ENCODE data around the gene FGD6.

Gene FGD6

GRCh38 chr12:95085612-95086011 lies 131.7 kb downstream of the FGD6 start:
- Histone ChIP-seq H3K4me2 (ENCODE audit: low read length) (no peak overlapping the region), H3K23ac (ENCODE audit: low read length) (no peak overlapping the region), H2BK5ac (ENCODE audit: low read length) (no peak overlapping the region), H4K8ac (ENCODE audit: low read depth, low read length) (no peak overlapping the region), H4K5ac (ENCODE audit: low read length) (no peak overlapping the region), H3K27ac (ENCODE audit: low read depth, low read length) (no peak overlapping the region), H2BK15ac (replicated peaks; ENCODE audit: low read depth) (no peak overlapping the region), H3K9ac (ENCODE audit: low read length) (no peak overlapping the region), H3K36me3 (ENCODE audit: control insufficient read depth, insufficient read depth, low read length) (peaks cover 2% of the 10 kb centered on the region), H3K4me3 (ENCODE audit: low read length) (no peak overlapping the region), H2BK120ac (ENCODE audit: low read depth, low read length) (no peak overlapping the region), H3K79me1 (ENCODE audit: low read length) (no peaks in the 10 kb centered on the region), H3K4me1 (ENCODE audit: control insufficient read depth, low read depth, low read length) (no peaks in the 10 kb centered on the region), H3K27me3 (ENCODE audit: insufficient read depth, low read length, poor library complexity) (no peaks in the 10 kb centered on the region), H3K56ac (ENCODE audit: low read length) (no peak overlapping the region), H3K4ac (ENCODE audit: low read depth, low read length) (no peak overlapping the region), H3K79me2 (ENCODE audit: control insufficient read depth, insufficient read depth, low read length) (no peaks in the 10 kb centered on the region), H2AK5ac (ENCODE audit: low read length) (no peak overlapping the region), H3K18ac (ENCODE audit: low read length) (no peak overlapping the region)
- no peak for DNase-seq

GRCh38 chr12:95083938-95084337 lies 133.3 kb downstream of the FGD6 start:
- no CpG with 5 or more reads among the region's 4 CpGs for WGBS (ENCODE audit: extremely low coverage, insufficient coverage, low lambda C conversion rate)
- peak; percentile 92 for DNase-seq
- H3K23ac ChIP-seq (ENCODE audit: low read length), result no peak overlapping the region
- no peak overlapping the region for H3K56ac ChIP-seq (ENCODE audit: low read length)
- H3K4me2 ChIP-seq (ENCODE audit: low read length), result no peak overlapping the region
- no peak overlapping the region for H3K18ac ChIP-seq (ENCODE audit: low read length)
- H2BK120ac ChIP-seq (ENCODE audit: low read depth, low read length), result no peak overlapping the region
- H2AK5ac ChIP-seq (ENCODE audit: low read length), result no peak overlapping the region
- H4K5ac ChIP-seq (ENCODE audit: low read length), result no peak overlapping the region
- H2BK5ac ChIP-seq (ENCODE audit: low read length), result no peak overlapping the region
- no peaks in the 10 kb centered on the region for H3K4me1 ChIP-seq (ENCODE audit: control insufficient read depth, low read depth, low read length)
- no peaks in the 10 kb centered on the region for H3K79me2 ChIP-seq (ENCODE audit: control insufficient read depth, insufficient read depth, low read length)
- H4K8ac ChIP-seq (ENCODE audit: low read depth, low read length), result no peak overlapping the region
- H3K79me1 ChIP-seq (ENCODE audit: low read length), result no peaks in the 10 kb centered on the region
- no peak overlapping the region for H3K27ac ChIP-seq (ENCODE audit: low read depth, low read length)
- no peaks in the 10 kb centered on the region for H3K27me3 ChIP-seq (ENCODE audit: insufficient read depth, low read length, poor library complexity)
- no peak overlapping the region for H3K9ac ChIP-seq (ENCODE audit: low read length)
- no peak overlapping the region for H3K4me3 ChIP-seq (ENCODE audit: low read length)
- H2BK15ac ChIP-seq (replicated peaks; ENCODE audit: low read depth), result no peak overlapping the region
- H3K36me3 ChIP-seq (ENCODE audit: control insufficient read depth, insufficient read depth, low read length), result no peaks in the 10 kb centered on the region
- no peak overlapping the region for H3K4ac ChIP-seq (ENCODE audit: low read depth, low read length)

GRCh38 chr12:95083471-95083870 lies 133.8 kb downstream of the FGD6 start:
- H2BK5ac ChIP-seq (ENCODE audit: low read length), result no peak overlapping the region
- H3K4me1 ChIP-seq (ENCODE audit: control insufficient read depth, low read depth, low read length), result no peaks in the 10 kb centered on the region
- H4K5ac ChIP-seq (ENCODE audit: low read length), result no peak overlapping the region
- H3K18ac ChIP-seq (ENCODE audit: low read length), result no peak overlapping the region
- H3K36me3 ChIP-seq (ENCODE audit: control insufficient read depth, insufficient read depth, low read length), result no peaks in the 10 kb centered on the region
- H3K4me2 ChIP-seq (ENCODE audit: low read length), result no peak overlapping the region
- no peak overlapping the region for H3K4ac ChIP-seq (ENCODE audit: low read depth, low read length)
- DNase-seq, result no peak
- H3K9ac ChIP-seq (ENCODE audit: low read length), result no peak overlapping the region
- H3K4me3 ChIP-seq (ENCODE audit: low read length), result no peak overlapping the region
- no peak overlapping the region for H2AK5ac ChIP-seq (ENCODE audit: low read length)
- no peaks in the 10 kb centered on the region for H3K27me3 ChIP-seq (ENCODE audit: insufficient read depth, low read length, poor library complexity)
- H3K79me1 ChIP-seq (ENCODE audit: low read length), result no peaks in the 10 kb centered on the region
- no peak overlapping the region for H2BK15ac ChIP-seq (replicated peaks; ENCODE audit: low read depth)
- H3K23ac ChIP-seq (ENCODE audit: low read length), result no peak overlapping the region
- H2BK120ac ChIP-seq (ENCODE audit: low read depth, low read length), result no peak overlapping the region
- no peak overlapping the region for H4K8ac ChIP-seq (ENCODE audit: low read depth, low read length)
- H3K27ac ChIP-seq (ENCODE audit: low read depth, low read length), result no peak overlapping the region
- H3K56ac ChIP-seq (ENCODE audit: low read length), result no peak overlapping the region
- H3K79me2 ChIP-seq (ENCODE audit: control insufficient read depth, insufficient read depth, low read length), result no peaks in the 10 kb centered on the region

GRCh38 chr12:95077341-95077740 lies 139.9 kb downstream of the FGD6 start:
- H4K8ac ChIP-seq (ENCODE audit: low read depth, low read length), result no peak overlapping the region
- H3K4me3 ChIP-seq (ENCODE audit: low read length), result no peak overlapping the region
- H3K23ac ChIP-seq (ENCODE audit: low read length), result no peak overlapping the region
- no peaks in the 10 kb centered on the region for H3K27me3 ChIP-seq (ENCODE audit: insufficient read depth, low read length, poor library complexity)
- DNase-seq, result no peak
- no peak overlapping the region for H3K56ac ChIP-seq (ENCODE audit: low read length)
- H2BK5ac ChIP-seq (ENCODE audit: low read length), result no peak overlapping the region
- H4K5ac ChIP-seq (ENCODE audit: low read length), result no peak overlapping the region
- H2BK120ac ChIP-seq (ENCODE audit: low read depth, low read length), result no peak overlapping the region
- H3K79me1 ChIP-seq (ENCODE audit: low read length), result peaks cover 1% of the 10 kb centered on the region
- no peaks in the 10 kb centered on the region for H3K36me3 ChIP-seq (ENCODE audit: control insufficient read depth, insufficient read depth, low read length)
- no peak overlapping the region for H2BK15ac ChIP-seq (replicated peaks; ENCODE audit: low read depth)
- no CpG with 5 or more reads among the region's 4 CpGs for WGBS (ENCODE audit: extremely low coverage, insufficient coverage, low lambda C conversion rate)
- no peak overlapping the region for H3K9ac ChIP-seq (ENCODE audit: low read length)
- no peaks in the 10 kb centered on the region for H3K4me1 ChIP-seq (ENCODE audit: control insufficient read depth, low read depth, low read length)
- no peak overlapping the region for H3K18ac ChIP-seq (ENCODE audit: low read length)
- no peak overlapping the region for H2AK5ac ChIP-seq (ENCODE audit: low read length)
- no peak overlapping the region for H3K4ac ChIP-seq (ENCODE audit: low read depth, low read length)
- no peak overlapping the region for H3K27ac ChIP-seq (ENCODE audit: low read depth, low read length)
- H3K4me2 ChIP-seq (ENCODE audit: low read length), result no peak overlapping the region
- peaks cover 4% of the 10 kb centered on the region for H3K79me2 ChIP-seq (ENCODE audit: control insufficient read depth, insufficient read depth, low read length)

GRCh38 chr12:95074766-95075165 lies 142.5 kb downstream of the FGD6 start:
- Histone ChIP-seq H3K4me3 (ENCODE audit: low read length) (no peak overlapping the region), H3K4me2 (ENCODE audit: low read length) (no peak overlapping the region), H4K8ac (ENCODE audit: low read depth, low read length) (no peak overlapping the region), H2BK120ac (ENCODE audit: low read depth, low read length) (no peak overlapping the region), H3K4ac (ENCODE audit: low read depth, low read length) (no peak overlapping the region), H3K9ac (ENCODE audit: low read length) (no peak overlapping the region), H3K56ac (ENCODE audit: low read length) (no peak overlapping the region), H2AK5ac (ENCODE audit: low read length) (no peak overlapping the region), H3K36me3 (ENCODE audit: control insufficient read depth, insufficient read depth, low read length) (no peaks in the 10 kb centered on the region), H3K79me1 (ENCODE audit: low read length) (peaks cover 3% of the 10 kb centered on the region), H3K79me2 (ENCODE audit: control insufficient read depth, insufficient read depth, low read length) (peaks cover 16% of the 10 kb centered on the region), H3K18ac (ENCODE audit: low read length) (no peak overlapping the region), H3K4me1 (ENCODE audit: control insufficient read depth, low read depth, low read length) (no peaks in the 10 kb centered on the region), H2BK15ac (replicated peaks; ENCODE audit: low read depth) (no peak overlapping the region), H4K5ac (ENCODE audit: low read length) (no peak overlapping the region), H2BK5ac (ENCODE audit: low read length) (no peak overlapping the region), H3K27me3 (ENCODE audit: insufficient read depth, low read length, poor library complexity) (no peaks in the 10 kb centered on the region), H3K23ac (ENCODE audit: low read length) (no peak overlapping the region), H3K27ac (ENCODE audit: low read depth, low read length) (no peak overlapping the region)
- WGBS (ENCODE audit: extremely low coverage, insufficient coverage, low lambda C conversion rate), result no CpG with 5 or more reads among the region's 5 CpGs
- no peak for DNase-seq

- Histone ChIP-seq H3K79me2 (ENCODE audit: control insufficient read depth, insufficient read depth, low read length) (peaks cover 18% of the 10 kb centered on the region), H4K5ac (ENCODE audit: low read length) (no peak overlapping the region), H3K4me2 (ENCODE audit: low read length) (no peak overlapping the region), H4K8ac (ENCODE audit: low read depth, low read length) (no peak overlapping the region), H2BK120ac (ENCODE audit: low read depth, low read length) (no peak overlapping the region), H2BK5ac (ENCODE audit: low read length) (no peak overlapping the region), H3K23ac (ENCODE audit: low read length) (no peak overlapping the region), H3K4me3 (ENCODE audit: low read length) (no peak overlapping the region), H3K4me1 (ENCODE audit: control insufficient read depth, low read depth, low read length) (no peaks in the 10 kb centered on the region), H3K27me3 (ENCODE audit: insufficient read depth, low read length, poor library complexity) (no peaks in the 10 kb centered on the region), H3K36me3 (ENCODE audit: control insufficient read depth, insufficient read depth, low read length) (no peaks in the 10 kb centered on the region), H2AK5ac (ENCODE audit: low read length) (no peak overlapping the region), H3K27ac (ENCODE audit: low read depth, low read length) (no peak overlapping the region), H3K9ac (ENCODE audit: low read length) (no peak overlapping the region), H3K56ac (ENCODE audit: low read length) (no peak overlapping the region), H2BK15ac (replicated peaks; ENCODE audit: low read depth) (no peak overlapping the region), H3K4ac (ENCODE audit: low read depth, low read length) (no peak overlapping the region), H3K79me1 (ENCODE audit: low read length) (peaks cover 3% of the 10 kb centered on the region), H3K18ac (ENCODE audit: low read length) (no peak overlapping the region)
- DNase-seq, result no peak
- no CpG with 5 or more reads among the region's 23 CpGs for WGBS (ENCODE audit: extremely low coverage, insufficient coverage, low lambda C conversion rate)
These were observed 143.4 kb downstream of the FGD6 start for GRCh38 chr12:95073698-95074520.

Measured in mesendoderm (in vitro differentiated cells).